Activated CD4-positive, alpha-beta T cell treated with anti-CD3 and anti-CD28 coated beads, Interleukin-2, amount 10 ng/mL, durations not matched to agents 7 days and 5 days (primary cell): ENCODE results near the gene SQOR. TPM values are rescaled to one million over a fixed set of nuclear protein-coding genes. Genes with fewer than 3 reads are reported as not detected.
A peak's percentile ranks its signal among the peaks of the same experiment; 100 is the strongest.

Source experiments
- CTCF ChIA-PET: fragments of 350-600 bp; sonication (Branson Sonifier 250); formaldehyde crosslinking; loops from one replicate; lab custom pipeline; 2021; ENCODE audit warnings: antibody characterized with exemption; lab: Charles Lee
- POLR2A ChIA-PET: fragments of 350-600 bp; sonication (Branson Sonifier 250); formaldehyde crosslinking; loops from one replicate; lab custom pipeline; 2021; ENCODE audit warnings: antibody characterized with exemption; lab: Charles Lee
- DNase-seq: peaks from one replicate; pipeline ENCODE4 v3.0.0-alpha.2; 2020
- H3K27ac Mint-ChIP-seq: one replicate; pipeline ENCODE4 v1.8.0; 2021; ENCODE audit warnings: mild to moderate bottlenecking, moderate library complexity, mixed read lengths
- H3K27me3 Mint-ChIP-seq: one replicate; pipeline ENCODE4 v1.8.0; 2021; ENCODE audit warnings: mixed read lengths
- H3K36me3 Mint-ChIP-seq: one replicate; pipeline ENCODE4 v1.8.0; 2021; ENCODE audit warnings: low read depth, mixed read lengths
- H3K4me1 Mint-ChIP-seq: one replicate; pipeline ENCODE4 v1.8.0; 2021; ENCODE audit warnings: mixed read lengths
- H3K4me3 Mint-ChIP-seq: one replicate; pipeline ENCODE4 v1.8.0; 2021; ENCODE audit warnings: mild to moderate bottlenecking, moderate library complexity, mixed read lengths
- H3K9me3 Mint-ChIP-seq: one replicate; pipeline ENCODE4 v1.8.0; 2021; ENCODE audit warnings: mixed read lengths
- total RNA-seq, 2 experiments: library from RNA; stranded (reverse); gene quantifications; one replicate each; pipeline ENCODE4 v1.2.3, GENCODE V29; 2021

SQOR gene
- total RNA-seq, 2 experiments from 2014 or later, result 98.6 to 99.1 TPM

GRCh38 chr15:45603881-45604280 is 30.9 kb upstream of the SQOR start:
- no peak for DNase-seq
- H3K27ac Mint-ChIP-seq, result no peak overlapping the region
- CTCF ChIA-PET, result interaction anchor here (1.3 to 1.4 kb wide), 2 partner anchors 10 to 146 kb away, joined by 3 to 4 read pairs; no protein-coding TSS in a partner anchor
- POLR2A ChIA-PET, result no interaction called here
- no peak overlapping the region for H3K4me3 Mint-ChIP-seq
- H3K36me3 Mint-ChIP-seq, result peaks cover 10% of the 10 kb centered on the region
- no peaks in the 10 kb centered on the region for H3K27me3 Mint-ChIP-seq
- peaks cover 8% of the 10 kb centered on the region for H3K4me1 Mint-ChIP-seq
- H3K9me3 Mint-ChIP-seq, result no peaks in the 10 kb centered on the region

- POLR2A ChIA-PET, result no interaction called here
- Mint-ChIP-seq H3K4me1 (peaks cover 8% of the 10 kb centered on the region), H3K4me3 (no peak overlapping the region), H3K27ac (no peak overlapping the region), H3K27me3 (no peaks in the 10 kb centered on the region), H3K36me3 (peaks cover 10% of the 10 kb centered on the region), H3K9me3 (no peaks in the 10 kb centered on the region)
- CTCF ChIA-PET, result interaction anchor here (1.4 kb wide), 1 partner anchor 146 kb away, joined by 3 read pairs; no protein-coding TSS in a partner anchor
- no peak for DNase-seq
Measured at GRCh38 chr15:45604326-45604725, 30.5 kb upstream of the SQOR start.

- Mint-ChIP-seq H3K4me3 (no peak overlapping the region), H3K27me3 (no peaks in the 10 kb centered on the region), H3K36me3 (peaks cover 8% of the 10 kb centered on the region), H3K9me3 (no peaks in the 10 kb centered on the region), H3K27ac (no peak overlapping the region), H3K4me1 (peaks cover 8% of the 10 kb centered on the region)
- CTCF ChIA-PET, result interaction anchor here (1.2 to 2.3 kb wide), 2 partner anchors 23 to 149 kb away, joined by 3 to 8 read pairs; no protein-coding TSS in a partner anchor
- no peak for DNase-seq
- POLR2A ChIA-PET, result no interaction called here
Measured at GRCh38 chr15:45606413-45606812, 28.4 kb upstream of the SQOR start.

GRCh38 chr15:45606841-45607240 is 28.0 kb upstream of the SQOR start:
- DNase-seq, result no peak
- Mint-ChIP-seq H3K27me3 (no peaks in the 10 kb centered on the region), H3K27ac (no peak overlapping the region), H3K4me1 (peaks cover 8% of the 10 kb centered on the region), H3K4me3 (no peak overlapping the region), H3K9me3 (no peaks in the 10 kb centered on the region), H3K36me3 (peaks cover 8% of the 10 kb centered on the region)
- ChIA-PET POLR2A (interaction anchor here (0.6 kb wide), 1 partner anchor 30 kb away, joined by 6 read pairs; no protein-coding TSS in a partner anchor), CTCF (interaction anchor here (1.2 to 2.3 kb wide), 2 partner anchors 22 to 149 kb away, joined by 3 to 8 read pairs; no protein-coding TSS in a partner anchor)

- Mint-ChIP-seq H3K36me3 (peaks cover 2% of the 10 kb centered on the region), H3K9me3 (no peaks in the 10 kb centered on the region), H3K4me3 (no peak overlapping the region), H3K27me3 (no peaks in the 10 kb centered on the region), H3K27ac (no peak overlapping the region), H3K4me1 (peaks cover 7% of the 10 kb centered on the region)
- CTCF ChIA-PET, result interaction anchor here (0.6 to 3.8 kb wide), 6 partner anchors 10 to 193 kb away, joined by 3 to 27 read pairs (median 3); no protein-coding TSS in a partner anchor
- POLR2A ChIA-PET, result no interaction called here
- DNase-seq, result peak; percentile 24
Measured at GRCh38 chr15:45611305-45611704, 23.5 kb upstream of the SQOR start.

GRCh38 chr15:45612790-45613415 is 21.9 kb upstream of the SQOR start:
- H3K27ac Mint-ChIP-seq, result no peak overlapping the region
- CTCF ChIA-PET, result interaction anchor here (0.6 to 3.8 kb wide), 5 partner anchors 27 to 450 kb away, joined by 3 to 27 read pairs (median 3); no protein-coding TSS in a partner anchor
- DNase-seq, result no peak
- no peaks in the 10 kb centered on the region for H3K9me3 Mint-ChIP-seq
- no peak overlapping the region for H3K4me3 Mint-ChIP-seq
- no peaks in the 10 kb centered on the region for H3K36me3 Mint-ChIP-seq
- POLR2A ChIA-PET, result no interaction called here
- peaks cover 7% of the 10 kb centered on the region for H3K4me1 Mint-ChIP-seq
- H3K27me3 Mint-ChIP-seq, result no peaks in the 10 kb centered on the region

GRCh38 chr15:45616901-45617323 is 17.9 kb upstream of the SQOR start:
- no peak for DNase-seq
- H3K4me3 Mint-ChIP-seq, result no peak overlapping the region
- CTCF ChIA-PET, result interaction anchor here (1.4 to 1.5 kb wide), 2 partner anchors 160 to 186 kb away, joined by 4 to 7 read pairs; no protein-coding TSS in a partner anchor
- no peaks in the 10 kb centered on the region for H3K9me3 Mint-ChIP-seq
- peaks cover 7% of the 10 kb centered on the region for H3K4me1 Mint-ChIP-seq
- no peaks in the 10 kb centered on the region for H3K27me3 Mint-ChIP-seq
- POLR2A ChIA-PET, result no interaction called here
- no peak overlapping the region for H3K27ac Mint-ChIP-seq
- H3K36me3 Mint-ChIP-seq, result no peaks in the 10 kb centered on the region

GRCh38 chr15:45618813-45619212 is 16.0 kb upstream of the SQOR start:
- peak; percentile 31 for DNase-seq
- H3K27me3 Mint-ChIP-seq, result peaks cover 12% of the 10 kb centered on the region

GRCh38 chr15:45628136-45628535 is 6.7 kb upstream of the SQOR start:
- Mint-ChIP-seq H3K9me3 (peaks cover 14% of the 10 kb centered on the region), H3K27me3 (peaks cover 22% of the 10 kb centered on the region), H3K4me1 (peaks cover 5% of the 10 kb centered on the region), H3K27ac (no peak overlapping the region), H3K4me3 (no peak overlapping the region), H3K36me3 (peaks cover 6% of the 10 kb centered on the region)
- CTCF ChIA-PET, result no interaction called here
- POLR2A ChIA-PET, result no interaction called here
- DNase-seq, result no peak

More at GRCh38 chr15:45618813-45619212, 16.0 kb upstream of the SQOR start:
- Mint-ChIP-seq H3K4me1 (no peaks in the 10 kb centered on the region), H3K4me3 (no peak overlapping the region), H3K36me3 (no peaks in the 10 kb centered on the region), H3K27ac (no peak overlapping the region), H3K9me3 (no peaks in the 10 kb centered on the region)
- CTCF ChIA-PET, result no interaction called here
- POLR2A ChIA-PET, result no interaction called here

GRCh38 chr15:45630917-45631691 is 3.7 kb upstream of the SQOR start:
- ChIA-PET CTCF (interaction anchor here (0.6 to 0.7 kb wide), 2 partner anchors 229 to 442 kb away, joined by 3 to 4 read pairs; a partner anchor contains a TSS), POLR2A (no interaction called here)
- Mint-ChIP-seq H3K9me3 (peaks cover 12% of the 10 kb centered on the region), H3K27me3 (peaks cover 12% of the 10 kb centered on the region), H3K4me3 (no peak overlapping the region), H3K4me1 (peaks cover 14% of the 10 kb centered on the region), H3K36me3 (peaks cover 8% of the 10 kb centered on the region), H3K27ac (no peak overlapping the region)
- DNase-seq, result no peak

- H3K4me3 Mint-ChIP-seq, result no peak overlapping the region
- H3K36me3 Mint-ChIP-seq, result peaks cover 6% of the 10 kb centered on the region
- CTCF ChIA-PET, result interaction anchor here (0.6 to 0.7 kb wide), 2 partner anchors 230 to 442 kb away, joined by 3 to 4 read pairs; a partner anchor contains a TSS
- peaks cover 14% of the 10 kb centered on the region for H3K4me1 Mint-ChIP-seq
- H3K27ac Mint-ChIP-seq, result no peak overlapping the region
- peaks cover 10% of the 10 kb centered on the region for H3K27me3 Mint-ChIP-seq
- H3K9me3 Mint-ChIP-seq, result peaks cover 7% of the 10 kb centered on the region
- DNase-seq, result no peak
- POLR2A ChIA-PET, result no interaction called here
Measured at GRCh38 chr15:45631776-45632175, 3.1 kb upstream of the SQOR start.

GRCh38 chr15:45635191-45635638 is 386 bp downstream of the SQOR start:
- Mint-ChIP-seq H3K4me3 (peak overlapping the region; percentile 100), H3K36me3 (peaks cover 35% of the 10 kb centered on the region), H3K4me1 (peaks cover 46% of the 10 kb centered on the region), H3K27ac (peak overlapping the region; percentile 96), H3K9me3 (no peaks in the 10 kb centered on the region), H3K27me3 (peaks cover under 1% of the 10 kb centered on the region)
- CTCF ChIA-PET, result interaction anchor here (0.7 to 1.7 kb wide), 5 partner anchors 8 to 226 kb away, joined by 3 to 6 read pairs (median 3); no protein-coding TSS in a partner anchor
- peak; percentile 69 for DNase-seq
- POLR2A ChIA-PET, result no interaction called here
